HG03520 (cell line): ENCODE data around the gene SYCE1L.

Experiments used
- ATAC-seq: cut with Tn5 transposase; IDR thresholded peaks from one replicate; pipeline ENCODE4 v1.9.1; 2021; ENCODE audit warnings: mild to moderate bottlenecking, moderate library complexity; ENCODE audit not compliant: unreplicated experiment

The SYCE1L gene

GRCh38 chr16:77250400-77250799 lies 51.2 kb downstream of the SYCE1L start:
- no peak for ATAC-seq
